HG03280 (cell line): Measurements from ENCODE around the gene RPRM.
"Not testable (repeated sequence)": the region's sequence is repeated elsewhere in the genome, so short reads cannot be mapped to it uniquely, and the experiment has no call there.

Experiments used
- ATAC-seq: cut with Tn5 transposase; IDR thresholded peaks from one replicate; pipeline ENCODE4 v1.9.1; 2021; ENCODE audit warnings: mild to moderate bottlenecking, moderate library complexity; ENCODE audit not compliant: unreplicated experiment

Gene RPRM

GRCh38 chr2:153478289-153479261, at the start of gene RPRM:
RPRM (minus strand) TSS chr2:153478762; CDS start chr2:153478565, 197 bp downstream.
- peak; percentile 95 for ATAC-seq

- no peak for ATAC-seq
Observed at GRCh38 chr2:153519257-153519875, 40.8 kb upstream of the RPRM start.

GRCh38 chr2:153512331-153512730, 33.8 kb upstream of the RPRM start:
- no peak for ATAC-seq

- ATAC-seq: no peak
Observed at GRCh38 chr2:153510996-153511395, 32.4 kb upstream of the RPRM start.

GRCh38 chr2:153509133-153509532, 30.6 kb upstream of the RPRM start:
- ATAC-seq: peak; percentile 78

- ATAC-seq: not testable (repeated sequence)
Observed at GRCh38 chr2:153506499-153506898, 27.9 kb upstream of the RPRM start.

GRCh38 chr2:153499439-153499838, 20.9 kb upstream of the RPRM start:
- no peak for ATAC-seq

GRCh38 chr2:153497938-153498629, 19.5 kb upstream of the RPRM start:
- ATAC-seq: no peak

GRCh38 chr2:153495725-153496124, 17.2 kb upstream of the RPRM start:
- no peak for ATAC-seq

- no peak for ATAC-seq
Observed at GRCh38 chr2:153488072-153488471, 9.5 kb upstream of the RPRM start.

- ATAC-seq: no peak
Observed at GRCh38 chr2:153487448-153487847, 8.9 kb upstream of the RPRM start.

GRCh38 chr2:153479573-153479972, 1.0 kb upstream of the RPRM start:
- ATAC-seq: no peak

GRCh38 chr2:153477636-153478288, 800 bp downstream of the RPRM start:
- no peak for ATAC-seq

- ATAC-seq: no peak
Observed at GRCh38 chr2:153476816-153477635, 1.5 kb downstream of the RPRM start.

- no peak for ATAC-seq
Observed at GRCh38 chr2:153476491-153476815, 2.1 kb downstream of the RPRM start.

GRCh38 chr2:153474876-153475435, 3.6 kb downstream of the RPRM start:
- no peak for ATAC-seq

GRCh38 chr2:153474407-153474806, 4.2 kb downstream of the RPRM start:
- no peak for ATAC-seq

- no peak for ATAC-seq
Observed at GRCh38 chr2:153470867-153471266, 7.7 kb downstream of the RPRM start.

GRCh38 chr2:153464395-153464794, 14.2 kb downstream of the RPRM start:
- no peak for ATAC-seq

GRCh38 chr2:153462338-153462859, 16.2 kb downstream of the RPRM start:
- no peak for ATAC-seq
